D721Med (cell line): ENCODE results near the gene DNAJB2.

Source experiments
- DNase-seq: peaks from one replicate; pipeline ENCODE4 v3.0.0; 2011; ENCODE audit warnings: low spot score; ENCODE audit not compliant: insufficient read length
- FAIRE-seq: peaks from 2 replicates; lab custom pipeline; 2011; peaks lifted over from hg19 to GRCh38; lab: Jason Lieb, UNC
- TF ChIP-seq, protein P1 (sequence below): IDR thresholded peaks from 2 replicates; pipeline ENCODE4 v1.5.1; 2012; ENCODE audit warnings: mild to moderate bottlenecking, control low read depth; ENCODE audit not compliant: insufficient read depth; ENCODE audit errors: missing control alignments

DNAJB2 gene

DNA sequence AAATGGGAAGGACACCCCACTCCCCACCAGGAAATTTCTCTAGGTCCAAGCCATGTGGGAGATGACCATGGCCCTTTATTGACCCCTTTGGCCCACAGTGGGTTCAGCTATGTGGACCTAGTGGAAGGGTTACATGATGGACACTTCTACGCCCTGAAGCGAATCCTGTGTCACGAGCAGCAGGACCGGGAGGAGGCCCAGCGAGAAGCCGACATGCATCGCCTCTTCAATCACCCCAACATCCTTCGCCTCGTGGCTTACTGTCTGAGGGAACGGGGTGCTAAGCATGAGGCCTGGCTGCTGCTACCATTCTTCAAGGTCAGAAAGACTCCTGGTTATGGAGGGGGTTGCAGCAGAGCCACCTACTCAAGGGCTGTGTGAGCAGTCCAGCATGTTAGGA is 32.6 kb upstream of the DNAJB2 start:
- FAIRE-seq (no peak), DNase-seq (no peak)
- TF ChIP-seq, protein P1, sequence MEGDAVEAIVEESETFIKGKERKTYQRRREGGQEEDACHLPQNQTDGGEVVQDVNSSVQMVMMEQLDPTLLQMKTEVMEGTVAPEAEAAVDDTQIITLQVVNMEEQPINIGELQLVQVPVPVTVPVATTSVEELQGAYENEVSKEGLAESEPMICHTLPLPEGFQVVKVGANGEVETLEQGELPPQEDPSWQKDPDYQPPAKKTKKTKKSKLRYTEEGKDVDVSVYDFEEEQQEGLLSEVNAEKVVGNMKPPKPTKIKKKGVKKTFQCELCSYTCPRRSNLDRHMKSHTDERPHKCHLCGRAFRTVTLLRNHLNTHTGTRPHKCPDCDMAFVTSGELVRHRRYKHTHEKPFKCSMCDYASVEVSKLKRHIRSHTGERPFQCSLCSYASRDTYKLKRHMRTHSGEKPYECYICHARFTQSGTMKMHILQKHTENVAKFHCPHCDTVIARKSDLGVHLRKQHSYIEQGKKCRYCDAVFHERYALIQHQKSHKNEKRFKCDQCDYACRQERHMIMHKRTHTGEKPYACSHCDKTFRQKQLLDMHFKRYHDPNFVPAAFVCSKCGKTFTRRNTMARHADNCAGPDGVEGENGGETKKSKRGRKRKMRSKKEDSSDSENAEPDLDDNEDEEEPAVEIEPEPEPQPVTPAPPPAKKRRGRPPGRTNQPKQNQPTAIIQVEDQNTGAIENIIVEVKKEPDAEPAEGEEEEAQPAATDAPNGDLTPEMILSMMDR: no peak

DNA sequence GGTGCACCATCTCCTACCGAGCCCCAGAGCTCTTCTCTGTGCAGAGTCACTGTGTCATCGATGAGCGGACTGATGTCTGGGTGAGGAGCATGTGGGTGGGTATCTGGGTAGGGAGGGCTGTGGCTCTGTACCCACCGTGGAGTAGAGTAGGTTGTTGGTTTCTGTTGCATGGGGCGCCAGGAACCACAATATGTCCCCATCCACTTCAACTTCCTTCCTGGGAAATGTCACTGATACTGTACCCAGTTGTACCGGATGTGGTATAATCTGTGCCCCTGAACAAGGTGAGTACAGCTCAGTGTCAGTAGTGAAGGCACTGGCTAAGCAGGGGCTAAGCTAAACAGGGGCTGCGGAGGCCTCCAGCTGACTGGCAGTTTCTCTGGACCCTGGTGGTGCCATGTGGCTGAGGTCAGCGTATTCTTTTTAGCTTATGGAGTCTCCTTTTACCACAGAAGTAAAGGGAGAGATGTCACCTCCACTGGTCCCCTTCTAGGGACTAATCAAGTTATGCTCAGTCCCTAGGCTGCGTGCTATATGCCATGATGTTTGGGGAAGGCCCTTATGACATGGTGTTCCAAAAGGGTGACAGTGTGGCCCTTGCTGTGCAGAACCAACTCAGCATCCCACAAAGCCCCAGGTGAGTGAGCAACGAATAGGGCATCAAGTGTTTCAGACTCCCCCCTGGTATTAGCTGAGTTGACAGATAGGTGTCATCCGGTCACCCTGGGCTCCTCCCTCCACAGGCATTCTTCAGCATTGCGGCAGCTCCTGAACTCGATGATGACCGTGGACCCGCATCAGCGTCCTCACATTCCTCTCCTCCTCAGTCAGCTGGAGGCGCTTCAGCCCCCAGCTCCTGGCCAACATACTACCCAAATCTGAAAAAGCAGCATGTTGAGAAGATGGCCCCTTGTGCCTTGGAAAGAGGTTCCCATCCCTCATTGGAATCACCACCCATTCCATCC is 31.2 kb upstream of the DNAJB2 start:
- FAIRE-seq (no peak), DNase-seq (no peak)
- TF ChIP-seq, protein P1: no peak

DNA sequence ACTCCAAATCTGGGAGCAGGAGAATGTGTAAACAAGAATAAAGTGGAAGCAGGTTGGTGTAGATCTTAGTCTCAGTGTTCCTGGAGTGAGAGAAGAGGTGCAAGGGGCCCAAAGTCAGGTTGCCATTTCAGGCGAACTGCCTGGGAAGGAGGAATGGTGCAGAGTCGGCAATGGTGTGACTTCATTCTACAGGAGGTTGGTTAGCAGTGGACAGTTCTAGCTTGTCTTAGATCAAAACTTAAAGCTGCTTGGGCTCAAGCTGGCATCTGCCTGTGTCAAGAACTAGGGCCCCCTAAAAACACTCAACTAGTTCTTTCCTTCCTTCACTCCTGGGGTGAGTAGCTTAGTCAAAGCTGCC is 30.3 kb upstream of the DNAJB2 start:
- FAIRE-seq (no peak), DNase-seq (no peak)
- TF ChIP-seq, protein P1: no peak

DNA sequence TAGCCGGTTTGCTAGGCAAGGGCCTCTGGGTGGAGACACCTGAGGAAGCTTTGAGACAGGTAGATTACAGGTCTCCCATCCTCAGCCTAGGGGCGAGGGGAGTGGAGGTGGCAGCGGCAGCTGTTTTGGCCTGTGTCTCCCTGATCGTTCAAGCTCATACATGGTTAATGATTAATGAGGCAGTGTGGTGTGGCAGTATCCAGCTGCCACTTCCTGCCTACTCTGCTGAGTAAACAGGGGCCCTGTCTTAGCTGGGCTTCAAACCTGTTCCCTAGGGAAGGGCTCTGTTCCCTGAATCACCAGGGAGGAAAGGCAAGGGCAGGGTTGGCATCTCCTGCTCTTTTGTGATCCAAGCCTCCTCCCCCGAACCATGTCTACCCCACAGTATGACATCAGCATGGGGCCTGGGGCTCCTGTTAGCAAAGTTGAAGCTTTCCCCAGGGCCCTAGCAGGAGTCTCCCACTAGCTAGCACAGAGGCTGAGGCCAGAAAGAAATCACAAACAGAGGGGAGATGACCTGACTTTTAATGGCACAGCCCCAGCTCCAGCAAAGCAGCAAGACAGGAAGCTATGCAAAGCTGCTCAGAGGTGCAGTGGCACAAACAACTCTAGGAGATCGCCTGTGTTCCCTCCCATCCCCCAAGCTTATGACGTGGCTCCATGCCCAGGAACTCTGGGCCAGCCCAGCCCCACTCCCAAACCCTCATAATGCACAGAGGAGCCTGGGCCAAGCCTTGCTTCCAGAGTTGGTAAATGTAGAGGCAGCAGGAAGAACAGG is 29.8 kb upstream of the DNAJB2 start:
- DNase-seq (no peak), FAIRE-seq (no peak)
- TF ChIP-seq, protein P1: no peak

DNA sequence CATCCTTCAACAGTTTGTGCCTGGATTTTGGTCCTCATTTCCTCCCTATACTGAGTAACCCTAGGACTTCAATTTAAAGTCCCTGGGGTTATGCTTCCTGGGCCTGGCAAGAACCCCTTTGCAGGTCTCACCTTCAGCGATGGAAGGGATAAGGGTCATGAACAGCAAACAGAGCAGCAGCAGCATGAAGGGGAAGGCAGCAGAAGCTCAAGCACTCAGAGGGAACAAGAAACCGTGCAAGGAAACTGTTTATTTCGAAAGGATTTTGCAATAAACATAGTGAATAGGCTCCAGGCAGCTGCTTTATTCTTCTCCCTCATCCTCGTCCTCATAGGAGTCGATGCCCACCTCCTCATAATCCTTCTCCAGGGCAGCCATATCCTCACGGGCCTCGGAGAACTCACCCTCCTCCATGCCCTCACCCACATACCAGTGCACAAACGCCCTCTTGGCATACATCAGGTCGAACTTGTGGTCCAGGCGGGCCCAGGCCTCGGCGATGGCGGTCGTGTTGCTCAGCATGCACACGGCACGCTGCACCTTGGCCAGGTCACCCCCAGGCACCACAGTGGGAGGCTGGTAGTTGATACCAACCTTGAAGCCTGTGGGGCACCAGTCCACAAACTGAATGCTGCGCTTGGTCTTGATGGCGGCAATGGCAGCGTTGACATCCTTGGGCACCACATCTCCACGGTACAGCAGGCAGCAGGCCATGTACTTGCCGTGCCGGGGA is 29.0 kb upstream of the DNAJB2 start:
- FAIRE-seq (no peak), DNase-seq (no peak)
- TF ChIP-seq, protein P1: no peak

DNA sequence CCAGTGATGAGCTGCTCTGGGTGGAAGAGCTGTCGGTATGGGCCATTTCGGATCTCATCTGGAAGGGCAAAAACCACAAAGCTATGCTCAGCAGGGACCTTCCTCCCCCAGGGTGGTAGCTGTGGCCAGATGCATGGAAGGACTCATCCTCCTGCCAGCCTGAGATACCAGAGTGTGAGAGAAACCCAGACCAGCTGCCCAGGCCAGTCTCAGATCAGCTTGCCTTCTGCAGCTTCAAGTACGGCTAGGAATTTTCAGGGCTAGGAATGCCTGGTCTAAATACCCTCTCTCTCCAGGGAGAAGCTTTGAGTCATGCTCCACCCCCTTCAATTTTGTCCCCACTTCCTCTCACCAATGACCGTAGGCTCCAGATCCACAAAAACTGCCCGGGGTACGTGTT is 27.5 kb upstream of the DNAJB2 start:
- TF ChIP-seq, protein P1: no peak
- DNase-seq: no peak
- no peak for FAIRE-seq
